H9 (cell line): ENCODE data around the gene SYNPO. TPM values are rescaled to one million over a fixed set of nuclear protein-coding genes. Genes with fewer than 3 reads are reported as not detected.

Source experiments
- DNase-seq: peaks from one replicate; pipeline ENCODE4 v3.0.0-alpha.2; 2017
- H2AFZ ChIP-seq: one replicate; pipeline ENCODE4 v1.6.1; 2013; ENCODE audit warnings: mild to moderate bottlenecking, low read length, control low read depth, moderate library complexity
- H2AK5ac ChIP-seq: 2 replicates; pipeline ENCODE4 v1.6.1; 2013; ENCODE audit warnings: low read length, control low read depth, mixed read lengths; ENCODE audit not compliant: insufficient read length
- H2BK120ac ChIP-seq: one replicate; pipeline ENCODE4 v1.6.1; 2013; ENCODE audit warnings: low read depth, mild to moderate bottlenecking, low read length, control low read depth, inconsistent platforms; ENCODE audit not compliant: poor library complexity, severe bottlenecking
- H2BK12ac ChIP-seq: 2 replicates; pipeline ENCODE4 v1.6.1; 2013; ENCODE audit warnings: low read length, control low read depth, mixed read lengths, low read depth; ENCODE audit not compliant: insufficient read length
- H2BK15ac ChIP-seq: 2 replicates; pipeline ENCODE4 v1.6.1; 2013; ENCODE audit warnings: low read depth, low read length, control low read depth
- H2BK20ac ChIP-seq: one replicate; pipeline ENCODE4 v1.6.1; 2013; ENCODE audit warnings: low read depth, mild to moderate bottlenecking, low read length, control low read depth, inconsistent platforms; ENCODE audit not compliant: poor library complexity, severe bottlenecking
- H2BK5ac ChIP-seq: 2 replicates; pipeline ENCODE4 v1.6.1; 2013; ENCODE audit warnings: low read length, control low read depth, mixed read lengths; ENCODE audit not compliant: insufficient read length
- H3K14ac ChIP-seq: 2 replicates; pipeline ENCODE4 v1.6.1; 2013; ENCODE audit warnings: low read length, control low read depth; ENCODE audit not compliant: insufficient read depth
- H3K18ac ChIP-seq: 2 replicates; pipeline ENCODE4 v1.6.1; 2013; ENCODE audit warnings: low read depth, mild to moderate bottlenecking, mixed read lengths, low read length, control low read depth; ENCODE audit not compliant: insufficient read length
- H3K23ac ChIP-seq: 2 replicates; pipeline ENCODE4 v1.6.1; 2013; ENCODE audit warnings: low read length, control low read depth, mixed read lengths, low read depth; ENCODE audit not compliant: insufficient read length
- H3K23me2 ChIP-seq: 2 replicates; pipeline ENCODE4 v1.6.1; 2013; ENCODE audit warnings: low read depth, mild to moderate bottlenecking, mixed read lengths, low read length, control low read depth; ENCODE audit not compliant: insufficient read length, poor library complexity, severe bottlenecking
- H3K27ac ChIP-seq: 2 replicates; pipeline ENCODE4 v1.5.1; 2013; ENCODE audit warnings: low read length, control low read depth, mixed read lengths, low read depth; ENCODE audit not compliant: insufficient read length
- H3K27me3 ChIP-seq: 2 replicates; pipeline ENCODE4 v1.6.1; 2013; ENCODE audit warnings: low read length, control low read depth, inconsistent platforms; ENCODE audit not compliant: insufficient read depth
- H3K4ac ChIP-seq: 2 replicates; pipeline ENCODE4 v1.6.1; 2013; ENCODE audit warnings: low read depth, mild to moderate bottlenecking, control low read depth, inconsistent platforms, low read length, moderate library complexity
- H3K4me1 ChIP-seq: 2 replicates; pipeline ENCODE4 v1.6.1; 2013; ENCODE audit warnings: low read length, control low read depth, inconsistent platforms; ENCODE audit not compliant: insufficient read depth
- H3K4me2 ChIP-seq: 2 replicates; pipeline ENCODE4 v1.6.1; 2013; ENCODE audit warnings: low read length, control low read depth, mixed read lengths; ENCODE audit not compliant: insufficient read length, insufficient read depth
- H3K56ac ChIP-seq: 2 replicates; pipeline ENCODE4 v1.6.1; 2013; ENCODE audit warnings: low read depth, mild to moderate bottlenecking, mixed read lengths, low read length, control low read depth; ENCODE audit not compliant: insufficient read length
- H3K79me1 ChIP-seq: 2 replicates; pipeline ENCODE4 v1.6.1; 2013; ENCODE audit warnings: low read depth, mild to moderate bottlenecking, moderate library complexity, low read length, control low read depth, inconsistent platforms; ENCODE audit not compliant: insufficient read depth, poor library complexity, severe bottlenecking
- H3K79me2 ChIP-seq: 2 replicates; pipeline ENCODE4 v1.6.1; 2013; ENCODE audit warnings: low read length, control low read depth, inconsistent platforms; ENCODE audit not compliant: insufficient read depth
- H3K9ac ChIP-seq: 2 replicates; pipeline ENCODE4 v1.6.1; 2013; ENCODE audit warnings: low read length, control low read depth, mixed read lengths; ENCODE audit not compliant: insufficient read length; ENCODE audit errors: extremely low read depth
- H3K9me3 ChIP-seq: one replicate; pipeline ENCODE4 v1.6.1; 2013; ENCODE audit warnings: low read depth, low read length, inconsistent platforms; ENCODE audit not compliant: control insufficient read depth
- H3T11ph ChIP-seq: one replicate; pipeline ENCODE4 v1.6.1; 2013; ENCODE audit warnings: mild to moderate bottlenecking, low read length, control low read depth, inconsistent platforms
- H4K20me1 ChIP-seq: one replicate; pipeline ENCODE4 v1.6.1; 2013; ENCODE audit not compliant: control insufficient read depth, insufficient read length, insufficient read depth
- H4K5ac ChIP-seq: 2 replicates; pipeline ENCODE4 v1.6.1; 2013; ENCODE audit warnings: low read depth, mild to moderate bottlenecking, mixed read lengths, low read length, control low read depth; ENCODE audit not compliant: insufficient read length
- H4K8ac ChIP-seq: replicated peaks from 2 replicates; pipeline ENCODE4 v1.6.1; 2013; ENCODE audit warnings: low read length, control low read depth, mixed read lengths, low read depth; ENCODE audit not compliant: insufficient read length
- H4K91ac ChIP-seq: 2 replicates; pipeline ENCODE4 v1.6.1; 2013; ENCODE audit warnings: low read depth, mild to moderate bottlenecking, moderate library complexity, mixed read lengths, low read length, control low read depth; ENCODE audit not compliant: insufficient read length
- H3K27ac Mint-ChIP-seq, 3 experiments: 2 replicates in 2 of 3; 3 replicates in 1 of 3; pipeline ENCODE4 v1.8.0; 2020 to 2021; ENCODE audit warnings: mixed read lengths in 3 of 3, mild to moderate bottlenecking in 1 of 3, moderate library complexity in 1 of 3
- H3K27me3 Mint-ChIP-seq: 2 replicates; pipeline ENCODE4 v1.8.0; 2021; ENCODE audit warnings: low read depth, mild to moderate bottlenecking, moderate library complexity, mixed read lengths
- H3K36me3 Mint-ChIP-seq, 3 experiments: 2 replicates in 2 of 3; 3 replicates in 1 of 3; pipeline ENCODE4 v1.8.0; 2020 to 2021; ENCODE audit warnings: low read depth in 3 of 3, mixed read lengths in 3 of 3; ENCODE audit not compliant: insufficient read depth in 1 of 3
- H3K4me1 Mint-ChIP-seq, 2 experiments: 2 replicates each; pipeline ENCODE4 v1.8.0; 2020; ENCODE audit warnings: mixed read lengths in 2 of 2
- H3K4me3 Mint-ChIP-seq, 2 experiments: 2 replicates in 1 of 2; 3 replicates in 1 of 2; pipeline ENCODE4 v1.8.0; 2020 to 2021; ENCODE audit warnings: mild to moderate bottlenecking in 2 of 2, mixed read lengths in 2 of 2, moderate library complexity in 1 of 2
- H3K9me3 Mint-ChIP-seq, 2 experiments: 2 replicates in 1 of 2; 3 replicates in 1 of 2; pipeline ENCODE4 v1.8.0; 2020; ENCODE audit warnings: mild to moderate bottlenecking in 2 of 2, mixed read lengths in 2 of 2, moderate library complexity in 1 of 2
- CTCF ChIP-seq: fragments of 200-600 bp; sonication (generic); conservative IDR thresholded peaks from 3 replicates; pipeline ENCODE4 v1.8.0; 2021; ENCODE audit warnings: antibody characterized with exemption, mild to moderate bottlenecking
- WGBS: extraction: QIAGEN DNeasy Blood & Tissue Kit; methylation state at CpG from one replicate; pipeline ENCODE4 v1.1.7; 2013; ENCODE audit warnings: missing lambda C conversion rate, low lambda C conversion rate, mixed read lengths; ENCODE audit not compliant: insufficient read length; ENCODE audit errors: extremely low coverage; 5-methylcytosine and 5-hydroxymethylcytosine counted together
- total RNA-seq: library from RNA; stranded (reverse); gene quantifications from 2 replicates; pipeline ENCODE4 v1.2.1, GENCODE V29; 2021

Gene SYNPO
- total RNA-seq, 1 experiment from 2014 or later = 1.7 TPM

GRCh38 chr5:150661821-150662596, 21.5 kb downstream of the SYNPO start:
- no peak overlapping the region for H3K23ac ChIP-seq
- no peak overlapping the region for H2BK5ac ChIP-seq
- no peak overlapping the region for H3K14ac ChIP-seq
- H3K23me2 ChIP-seq = no peaks in the 10 kb centered on the region
- no peaks in the 10 kb centered on the region; a peak in 1 of 7 replicates for H3K36me3 Mint-ChIP-seq
- H2BK15ac ChIP-seq = no peak overlapping the region
- no peak for DNase-seq
- H3K9ac ChIP-seq = no peak overlapping the region
- H3K79me1 ChIP-seq = no peaks in the 10 kb centered on the region
- H2AK5ac ChIP-seq = no peak overlapping the region
- H3K9me3 Mint-ChIP-seq = no peaks in the 10 kb centered on the region
- no peak overlapping the region for H2AFZ ChIP-seq
- no peaks in the 10 kb centered on the region for H4K20me1 ChIP-seq
- H4K5ac ChIP-seq = no peak overlapping the region
- no peak overlapping the region for H3K56ac ChIP-seq
- H3K79me2 ChIP-seq = no peaks in the 10 kb centered on the region
- no peaks in the 10 kb centered on the region for H3K4me1 ChIP-seq
- H3K27me3 Mint-ChIP-seq = peaks cover 20% of the 10 kb centered on the region
- peaks cover 17 to 39% of the 10 kb centered on the region in 2 experiments for H3K4me1 Mint-ChIP-seq
- no peak overlapping the region for H3K4ac ChIP-seq
- H2BK12ac ChIP-seq = no peak overlapping the region
- no peaks in the 10 kb centered on the region for H3K9me3 ChIP-seq
- H3K4me2 ChIP-seq = no peak overlapping the region
- H4K8ac ChIP-seq = no peak overlapping the region
- H3K27me3 ChIP-seq = no peaks in the 10 kb centered on the region; the same call in 1 of the 2 replicates
- H3K27ac ChIP-seq = no peak overlapping the region
- no CpG with 5 or more reads among the region's 10 CpGs for WGBS
- TF ChIP-seq CTCF = no peak
- H2BK20ac ChIP-seq = no peak overlapping the region
- H3T11ph ChIP-seq = no peak overlapping the region
- H2BK120ac ChIP-seq = no peak overlapping the region
- no peak overlapping the region for H3K4me3 Mint-ChIP-seq
- H3K27ac Mint-ChIP-seq = peak overlapping the region in 1 of 3 experiments; percentile 61; a peak in 1 of 7 replicates
- H3K18ac ChIP-seq = no peak overlapping the region
- H4K91ac ChIP-seq = no peak overlapping the region
